Panc1 (cell line): ENCODE measurements around the gene STAB1. TPM values are rescaled to one million over a fixed set of nuclear protein-coding genes. Genes with fewer than 3 reads are reported as not detected.

Experiments
- ATAC-seq: fragments of 200-7000 bp; cut with Tn5 transposase; 2 replicates; pipeline ENCODE4 v1.9.1; 2020; ENCODE audit warnings: mild to moderate bottlenecking, moderate library complexity
- BruUV-seq: library from RNA; stranded (reverse); fragments of 400-500 nt; replicated peaks from 2 replicates; lab custom pipeline; 2021; lab: Mats Ljungman, UMichigan
- CTCF ChIA-PET: fragments of 300-600 bp; sonication (Branson Sonifier 250); formaldehyde crosslinking; loops from one replicate; lab custom pipeline; 2022; ENCODE audit warnings: antibody characterized with exemption; lab: Charles Lee
- POLR2A ChIA-PET: fragments of 300-600 bp; sonication (Branson Sonifier 250); formaldehyde crosslinking; loops from one replicate; lab custom pipeline; 2022; ENCODE audit warnings: antibody characterized with exemption; lab: Charles Lee
- DNase-seq: peaks from one replicate; pipeline ENCODE4 v3.0.0-alpha.2; 2010; ENCODE audit warnings: low read depth, low spot score
- H3K27ac ChIP-seq: 2 replicates; pipeline ENCODE4 v1.5.1; 2011; ENCODE audit warnings: mild to moderate bottlenecking, low read length, inconsistent platforms
- H3K27me3 ChIP-seq: fragments of 200-500 bp; sonication (Bioruptor generic); 2 replicates; pipeline ENCODE4 v1.6.0; 2014; ENCODE audit warnings: low read length, inconsistent platforms; ENCODE audit not compliant: control insufficient read depth, insufficient read depth
- H3K36me3 ChIP-seq: fragments of 200-500 bp; sonication (Bioruptor generic); 2 replicates; pipeline ENCODE4 v1.5.1; 2014; ENCODE audit warnings: inconsistent platforms, mild to moderate bottlenecking, low read length, moderate library complexity; ENCODE audit not compliant: control insufficient read depth, insufficient read depth
- H3K4me1 ChIP-seq: 2 replicates; pipeline ENCODE4 v1.5.1; 2011; ENCODE audit warnings: inconsistent platforms, mild to moderate bottlenecking, low read length, moderate library complexity; ENCODE audit not compliant: control insufficient read depth, insufficient read depth
- H3K4me3 ChIP-seq, 2 experiments: 2 replicates each; pipeline ENCODE4 v1.5.1; 2011 to 2012; ENCODE audit warnings: low read depth in 2 of 2, low read length in 2 of 2, mild to moderate bottlenecking in 2 of 2, inconsistent platforms in 1 of 2, moderate library complexity in 1 of 2
- H3K9me3 ChIP-seq: fragments of 200-500 bp; sonication (Bioruptor generic); 2 replicates; pipeline ENCODE4 v1.5.1; 2014; ENCODE audit warnings: low read depth, mild to moderate bottlenecking, inconsistent platforms, low read length, moderate library complexity; ENCODE audit not compliant: control insufficient read depth, insufficient read depth
- CTCF ChIP-seq: fragments of 450-650 bp; IDR thresholded peaks from 2 replicates; pipeline ENCODE4 v1.5.1; 2017; ENCODE audit warnings: mild to moderate bottlenecking
- POLR2AphosphoS5 ChIP-seq: IDR thresholded peaks from 2 replicates; pipeline ENCODE4 v1.6.1; 2012; ENCODE audit warnings: mild to moderate bottlenecking, low read depth, low read length, moderate library complexity
- SIN3A ChIP-seq: IDR thresholded peaks from 2 replicates; pipeline ENCODE4 v1.6.1; 2012; ENCODE audit warnings: low read depth, mild to moderate bottlenecking, low read length, moderate library complexity, borderline replicate concordance; ENCODE audit not compliant: insufficient read depth
- TCF7L2 ChIP-seq: IDR thresholded peaks from 2 replicates; pipeline ENCODE4 v1.6.1; 2011; ENCODE audit warnings: mild to moderate bottlenecking, low read depth, low read length, inconsistent platforms
- in situ Hi-C: cut with HindIII; loops from 2 replicates; pipeline ENCODE4 v1.10.0; 2016; ENCODE audit warnings: low sequenced_read_pairs, low pct_unique_long_range_greater_than_20kb
- intact Hi-C: fragments of 100-400 bp; cut with micrococcal nuclease; formaldehyde crosslinking; loops from one replicate; pipeline ENCODE4 v1.10.0; 2022; ENCODE audit not compliant: unreplicated experiment
- total RNA-seq: library from RNA; stranded (reverse); gene quantifications from one replicate; pipeline ENCODE4 v1.2.1, GENCODE V29; 2021; ENCODE audit not compliant: unreplicated experiment
- TF ChIP-seq, protein P1 (sequence below), 2 experiments: IDR thresholded peaks; 2 replicates each; pipeline ENCODE4 v1.6.1; 2011 to 2012; ENCODE audit warnings: low read depth in 2 of 2, control low read depth in 1 of 2, low read length in 1 of 2, mild to moderate bottlenecking in 1 of 2, moderate library complexity in 1 of 2; ENCODE audit not compliant: insufficient read depth in 1 of 2

Gene STAB1
- total RNA-seq, 1 experiment from 2014 or later: 0.39 TPM

DNA sequence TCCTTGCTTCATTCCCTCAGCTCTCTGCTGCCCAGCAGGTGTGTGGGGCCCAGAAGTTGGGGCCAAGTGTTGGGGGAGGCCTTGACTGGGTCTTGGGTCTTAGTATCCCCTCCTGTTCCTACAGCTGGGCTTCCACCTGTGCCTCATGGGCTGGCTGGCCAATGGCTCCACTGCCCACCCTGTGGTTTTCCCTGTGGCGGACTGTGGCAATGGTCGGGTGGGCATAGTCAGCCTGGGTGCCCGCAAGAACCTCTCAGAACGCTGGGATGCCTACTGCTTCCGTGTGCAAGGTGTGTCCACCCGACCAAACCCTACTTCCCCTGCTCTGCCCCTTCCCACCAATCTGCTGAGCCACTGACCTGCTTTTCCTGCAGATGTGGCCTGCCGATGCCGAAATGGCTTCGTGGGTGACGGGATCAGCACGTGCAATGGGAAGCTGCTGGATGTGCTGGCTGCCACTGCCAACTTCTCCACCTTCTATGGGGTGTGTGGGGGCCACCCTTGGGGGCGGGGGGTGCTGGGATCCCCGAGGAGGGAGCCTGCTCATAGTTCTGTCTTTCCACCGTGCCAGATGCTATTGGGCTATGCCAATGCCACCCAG is 27.6 kb downstream of the STAB1 start:
- in situ Hi-C loops (no loop called here), intact Hi-C loops (no loop called here)
- no peaks in the 10 kb centered on the region for H3K36me3 ChIP-seq
- POLR2A ChIA-PET: no interaction called here
- ATAC-seq (no peak), DNase-seq (no peak)
- H3K27ac ChIP-seq: no peak overlapping the region
- H3K9me3 ChIP-seq: no peaks in the 10 kb centered on the region
- H3K4me3 ChIP-seq: no peak overlapping the region
- BruUV-seq: no TSS peak
- CTCF ChIA-PET: no interaction called here
- H3K4me1 ChIP-seq: no peaks in the 10 kb centered on the region; the same call in 1 of the 2 replicates
- no peak for TF ChIP-seq SIN3A
- no peaks in the 10 kb centered on the region for H3K27me3 ChIP-seq

GRCh38 chr3:52523386-52524257 is 28.5 kb downstream of the STAB1 start:
- H3K27me3 ChIP-seq: no peaks in the 10 kb centered on the region
- H3K27ac ChIP-seq: no peak overlapping the region
- H3K4me3 ChIP-seq: no peak overlapping the region
- intact Hi-C loops (no loop called here), in situ Hi-C loops (no loop called here)
- CTCF ChIA-PET: no interaction called here
- DNase-seq (no peak), ATAC-seq (no peak)
- H3K9me3 ChIP-seq: no peaks in the 10 kb centered on the region
- BruUV-seq: no TSS peak
- H3K36me3 ChIP-seq: no peaks in the 10 kb centered on the region
- TF ChIP-seq POLR2AphosphoS5 (no peak), SIN3A (no peak), TCF7L2 (no peak), CTCF (no peak)
- TF ChIP-seq, protein P1, sequence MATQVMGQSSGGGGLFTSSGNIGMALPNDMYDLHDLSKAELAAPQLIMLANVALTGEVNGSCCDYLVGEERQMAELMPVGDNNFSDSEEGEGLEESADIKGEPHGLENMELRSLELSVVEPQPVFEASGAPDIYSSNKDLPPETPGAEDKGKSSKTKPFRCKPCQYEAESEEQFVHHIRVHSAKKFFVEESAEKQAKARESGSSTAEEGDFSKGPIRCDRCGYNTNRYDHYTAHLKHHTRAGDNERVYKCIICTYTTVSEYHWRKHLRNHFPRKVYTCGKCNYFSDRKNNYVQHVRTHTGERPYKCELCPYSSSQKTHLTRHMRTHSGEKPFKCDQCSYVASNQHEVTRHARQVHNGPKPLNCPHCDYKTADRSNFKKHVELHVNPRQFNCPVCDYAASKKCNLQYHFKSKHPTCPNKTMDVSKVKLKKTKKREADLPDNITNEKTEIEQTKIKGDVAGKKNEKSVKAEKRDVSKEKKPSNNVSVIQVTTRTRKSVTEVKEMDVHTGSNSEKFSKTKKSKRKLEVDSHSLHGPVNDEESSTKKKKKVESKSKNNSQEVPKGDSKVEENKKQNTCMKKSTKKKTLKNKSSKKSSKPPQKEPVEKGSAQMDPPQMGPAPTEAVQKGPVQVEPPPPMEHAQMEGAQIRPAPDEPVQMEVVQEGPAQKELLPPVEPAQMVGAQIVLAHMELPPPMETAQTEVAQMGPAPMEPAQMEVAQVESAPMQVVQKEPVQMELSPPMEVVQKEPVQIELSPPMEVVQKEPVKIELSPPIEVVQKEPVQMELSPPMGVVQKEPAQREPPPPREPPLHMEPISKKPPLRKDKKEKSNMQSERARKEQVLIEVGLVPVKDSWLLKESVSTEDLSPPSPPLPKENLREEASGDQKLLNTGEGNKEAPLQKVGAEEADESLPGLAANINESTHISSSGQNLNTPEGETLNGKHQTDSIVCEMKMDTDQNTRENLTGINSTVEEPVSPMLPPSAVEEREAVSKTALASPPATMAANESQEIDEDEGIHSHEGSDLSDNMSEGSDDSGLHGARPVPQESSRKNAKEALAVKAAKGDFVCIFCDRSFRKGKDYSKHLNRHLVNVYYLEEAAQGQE (IDR thresholded peaks at IDR 0.05; ENCODE audit: insufficient read depth in 1 of 2, low read depth in 2 of 2, low read length in 1 of 2): no peak
- POLR2A ChIA-PET: no interaction called here
- no peaks in the 10 kb centered on the region; the same call in 1 of the 2 replicates for H3K4me1 ChIP-seq
